GM18870 (cell line): ENCODE measurements around the gene RANBP6.
A peak's percentile ranks its signal among the peaks of the same experiment; 100 is the strongest.

ENCODE experiments used
- ATAC-seq: cut with Tn5 transposase; IDR thresholded peaks from one replicate; pipeline ENCODE4 v1.9.1; 2021; ENCODE audit warnings: moderate library complexity; ENCODE audit not compliant: unreplicated experiment

RANBP6 gene

GRCh38 chr9:6007770-6008168 is 7.7 kb downstream of the RANBP6 start:
- ATAC-seq: peak; percentile 3

GRCh38 chr9:6007058-6007769 is 8.2 kb downstream of the RANBP6 start:
- peak; percentile 56 for ATAC-seq

DNA sequence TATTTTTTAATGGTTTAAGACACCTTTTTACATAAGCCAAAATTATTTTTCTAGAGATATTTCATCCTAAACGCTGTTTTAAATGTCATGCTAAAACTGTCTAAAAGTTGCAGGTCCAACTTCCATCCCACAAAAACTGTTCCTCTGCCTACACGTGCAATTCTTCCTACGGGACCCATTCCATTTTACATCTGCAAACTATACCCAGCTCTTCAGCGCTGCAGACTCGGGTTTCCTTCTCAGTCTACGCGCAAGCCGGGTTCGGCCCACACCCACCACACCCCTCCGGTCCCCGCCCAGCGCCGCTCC is 8.7 kb downstream of the RANBP6 start:
- no peak for ATAC-seq

GRCh38 chr9:6000955-6001354 is 14.5 kb downstream of the RANBP6 start:
- ATAC-seq: no peak

DNA sequence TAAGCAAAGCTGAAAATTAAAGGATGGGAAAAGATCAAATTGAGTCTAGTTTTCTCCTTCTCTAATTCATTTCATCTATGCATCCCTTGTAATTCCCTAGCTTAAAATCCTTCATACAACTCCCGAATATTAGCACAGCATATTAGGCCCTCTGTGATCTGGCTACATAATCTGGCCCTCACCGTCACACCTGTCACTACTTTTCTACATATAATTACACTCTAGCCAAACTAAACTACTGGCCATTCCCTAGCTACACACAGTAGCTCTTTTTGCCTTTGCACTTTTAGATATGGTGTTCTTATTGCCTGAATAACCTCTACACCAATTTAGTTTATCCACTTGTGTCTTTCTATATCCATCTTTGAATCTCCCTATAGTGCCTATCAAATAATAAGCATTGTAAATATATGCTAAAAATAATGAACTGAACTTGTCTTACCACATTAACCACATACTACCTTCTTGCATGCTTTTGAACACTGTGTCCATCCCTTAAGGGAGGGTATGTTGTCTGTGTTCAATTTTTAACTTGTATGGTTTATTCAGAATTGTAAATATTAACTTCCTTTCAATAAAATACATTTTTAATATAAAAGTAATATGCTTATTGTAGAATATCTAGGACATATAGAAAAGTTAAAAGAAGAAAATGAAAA is 15.9 kb downstream of the RANBP6 start:
- no peak for ATAC-seq

DNA sequence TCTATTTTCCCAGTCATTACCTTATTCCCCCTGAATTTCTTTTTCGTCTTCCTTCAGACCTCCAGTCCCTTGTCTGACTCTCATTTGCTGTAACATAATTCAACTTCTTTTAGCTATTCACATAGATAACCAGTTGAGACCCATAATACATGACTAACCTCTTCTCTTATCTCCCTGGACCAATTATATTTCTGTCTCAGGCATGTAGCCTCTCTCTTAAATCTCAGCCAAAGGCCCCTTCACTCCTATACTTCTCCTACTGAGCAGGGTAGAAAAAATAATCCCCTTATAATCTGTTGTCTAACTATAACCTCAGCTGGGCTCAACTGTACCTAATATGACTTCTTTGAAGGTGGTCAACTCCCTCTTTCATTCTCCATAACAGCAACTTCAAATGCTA is 20.9 kb downstream of the RANBP6 start:
- no peak for ATAC-seq

DNA sequence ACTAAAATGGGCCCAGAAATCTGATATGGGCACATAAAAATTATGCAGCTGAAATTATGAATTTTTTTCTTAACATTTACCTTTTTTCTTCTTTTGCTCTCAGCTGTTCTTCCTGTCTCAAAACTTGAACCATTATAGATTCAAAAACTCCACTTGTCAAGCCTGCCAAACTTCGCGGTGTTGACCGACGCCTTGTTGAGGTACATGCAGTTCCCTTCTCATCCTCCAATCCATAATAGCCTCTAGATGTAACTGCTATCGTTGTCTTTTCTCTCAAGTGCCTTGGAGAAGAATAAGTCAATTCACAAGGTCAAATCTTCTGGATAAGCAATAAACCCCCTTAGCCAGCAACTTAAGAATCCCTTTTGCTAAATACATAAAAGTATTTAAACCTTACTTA is 27.2 kb downstream of the RANBP6 start:
- no peak for ATAC-seq

- ATAC-seq: no peak
Observed at GRCh38 chr9:5983042-5983441, 32.4 kb downstream of the RANBP6 start.

DNA sequence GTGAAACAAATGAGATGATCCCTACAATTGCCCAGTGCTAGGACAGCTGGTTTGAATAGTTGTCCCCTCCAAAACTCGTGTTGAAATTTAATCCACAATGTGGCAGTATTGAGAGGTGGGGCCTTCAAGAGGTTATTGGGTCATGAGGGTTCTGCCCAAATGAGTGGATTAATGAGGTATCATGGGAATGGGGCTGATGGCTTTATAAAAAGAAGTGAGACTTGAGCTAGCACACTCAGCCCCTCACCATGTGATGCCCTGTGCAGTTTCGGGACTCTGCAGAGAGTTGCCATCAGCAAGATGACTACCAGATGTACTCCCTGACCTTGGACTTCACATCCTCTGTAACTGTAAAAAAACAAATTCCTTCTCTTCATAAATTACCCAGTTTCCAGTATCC is 33.1 kb downstream of the RANBP6 start:
- no peak for ATAC-seq

- no peak for ATAC-seq
Observed at GRCh38 chr9:5978523-5978922, 36.9 kb downstream of the RANBP6 start.

DNA sequence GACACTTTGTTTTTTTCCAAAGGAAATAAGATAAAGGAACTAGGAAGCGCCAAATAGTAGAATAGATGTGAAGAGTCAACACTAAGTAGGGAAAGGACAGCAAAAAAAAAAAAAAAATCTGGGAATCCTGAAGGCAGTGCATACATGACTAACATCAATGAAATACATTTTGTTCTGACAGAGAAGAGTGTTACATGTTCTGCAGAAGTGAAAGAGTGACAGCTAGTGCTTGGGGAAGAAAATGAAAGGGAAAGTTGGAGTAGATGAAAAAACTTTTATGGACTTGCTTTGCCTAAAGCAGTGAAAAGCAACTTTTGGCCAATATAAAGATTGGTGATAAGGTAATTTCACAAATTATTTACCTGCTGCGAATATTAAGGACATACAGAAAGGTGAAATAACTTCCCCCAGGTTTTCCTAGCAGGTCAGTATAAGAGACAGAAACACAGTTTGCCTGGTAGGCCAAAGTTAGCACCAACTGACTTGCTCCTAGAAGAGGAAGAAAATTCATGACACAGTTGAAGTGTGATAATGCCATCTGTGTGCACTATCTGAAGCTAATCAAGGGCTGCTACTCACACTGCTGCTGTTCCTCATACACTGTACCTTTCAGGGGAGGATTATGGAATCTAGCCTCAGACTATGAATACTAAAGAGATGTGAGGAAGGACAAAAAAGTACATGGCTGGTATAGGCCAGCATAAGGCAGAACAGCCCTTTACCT is 38.6 kb downstream of the RANBP6 start:
- peak; percentile 71 for ATAC-seq

DNA sequence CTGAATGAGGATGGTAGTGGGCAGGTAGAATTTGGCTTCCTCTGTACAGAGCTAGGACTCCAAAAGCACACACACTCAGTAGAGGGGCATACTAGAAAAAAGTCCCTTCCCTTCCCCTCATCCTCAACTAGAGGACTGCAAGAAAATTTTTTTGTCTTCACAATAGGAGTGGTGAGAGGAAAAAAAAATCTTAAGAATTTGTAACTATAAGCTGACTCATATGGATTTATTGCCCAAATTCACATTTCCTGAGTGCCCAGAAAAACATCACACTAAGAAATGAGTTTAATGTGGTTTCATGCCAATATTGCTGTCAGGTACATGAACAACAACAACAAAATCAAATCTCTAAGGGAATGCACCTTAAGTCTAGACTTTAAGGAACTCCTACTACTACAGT is 43.7 kb downstream of the RANBP6 start:
- no peak for ATAC-seq
